Hematopoietic multipotent progenitor cell (in vitro differentiated cells): ENCODE data around the gene NPB. TPM values are rescaled to one million over a fixed set of nuclear protein-coding genes. Genes with fewer than 3 reads are reported as not detected.

Experiments used
- DNase-seq, 3 donors: peaks; one replicate each; pipeline ENCODE4 v3.0.0-alpha.2; 2011 to 2015; ENCODE audit warnings: low read depth in 2 of 3, low spot score in 2 of 3
- total RNA-seq: library from RNA; depleted of rRNA; stranded (reverse); fragments of >200 nt; gene quantifications from one replicate; pipeline ENCODE4 v1.2.3, GENCODE V29; 2012

The NPB gene
- total RNA-seq, 1 donor: 0.54 TPM

DNA sequence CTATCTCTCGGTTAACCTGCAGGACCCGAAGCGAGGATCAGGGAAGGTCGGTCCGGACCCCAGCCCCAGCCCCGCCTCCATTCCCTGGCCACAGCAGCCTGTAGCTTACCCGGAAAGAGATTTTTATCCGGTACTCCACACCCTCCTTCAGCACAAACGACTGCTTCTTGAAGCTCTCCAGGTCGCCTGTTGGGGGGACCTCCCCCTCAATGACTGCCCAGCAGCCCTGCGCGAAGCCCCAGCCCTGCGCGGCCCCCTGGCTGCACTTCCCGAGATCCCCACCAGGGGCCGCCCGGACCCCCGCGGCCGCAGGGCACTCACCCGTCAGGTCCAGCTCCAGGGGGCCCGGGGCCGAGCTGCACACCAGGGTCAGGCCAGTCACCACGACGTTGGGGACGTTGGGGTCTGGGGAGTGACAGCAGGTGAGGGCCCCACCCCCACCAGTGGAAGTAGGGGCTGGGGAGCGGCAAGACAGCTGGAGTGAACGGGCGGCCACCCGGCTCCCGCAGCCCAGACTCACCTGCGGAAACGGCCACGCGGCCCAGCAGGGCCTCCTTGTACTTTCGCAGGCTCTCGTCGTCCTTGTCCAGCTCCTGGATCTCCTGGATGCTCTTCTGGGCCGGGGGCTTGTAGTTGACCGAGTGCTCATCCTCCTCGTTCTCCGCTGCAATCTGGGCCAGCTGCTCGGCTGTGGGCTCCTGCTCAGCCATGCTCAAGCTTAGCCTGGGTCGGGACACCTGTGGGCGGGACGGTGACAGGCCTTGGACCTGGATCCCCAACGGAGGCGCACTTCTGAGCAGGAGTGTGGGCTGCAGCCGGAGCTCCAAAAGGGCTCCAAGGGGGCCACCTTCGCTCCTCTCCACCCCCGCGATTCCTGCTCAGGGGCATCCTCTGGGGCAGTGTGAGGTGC is 32.6 kb upstream of the NPB start:
- peak in 2 of 3 donors; percentile 48 to 50 for DNase-seq

GRCh38 chr17:81870131-81870980 is 31.7 kb upstream of the NPB start:
- peak in 1 of 3 donors; percentile 44 for DNase-seq

DNA sequence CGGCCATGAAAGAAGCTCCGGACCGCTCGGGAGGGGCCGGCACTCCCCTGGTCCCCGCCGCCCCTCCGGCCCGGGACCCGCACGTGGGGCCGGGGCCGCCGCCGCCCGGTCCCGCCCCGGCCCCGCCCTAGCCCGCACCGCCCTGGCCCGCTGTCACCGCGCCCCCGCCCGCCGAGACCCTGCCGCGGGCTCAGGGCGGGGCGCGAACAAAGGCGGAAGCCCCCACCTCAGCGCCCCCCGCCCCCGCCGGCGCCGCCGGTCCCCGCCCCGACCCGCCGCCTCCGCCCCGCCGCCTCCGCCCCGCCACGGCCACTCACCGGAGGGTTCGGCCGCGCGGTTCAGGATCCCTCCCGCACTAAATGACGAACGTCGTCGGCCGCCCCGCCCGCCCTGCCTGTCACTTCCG is 31.1 kb upstream of the NPB start, which contains the start of gene ARHGDIA:
TSS of gene ARHGDIA (minus strand) at position 357 of the 406 bp plus-strand sequence. CDS start 1,407 bp downstream, outside the sequence.
- DNase-seq: no peak

- DNase-seq: peak; percentile 91 to 93 (median 92)
Measured at GRCh38 chr17:81871387-81872230, 30.4 kb upstream of the NPB start.

DNA sequence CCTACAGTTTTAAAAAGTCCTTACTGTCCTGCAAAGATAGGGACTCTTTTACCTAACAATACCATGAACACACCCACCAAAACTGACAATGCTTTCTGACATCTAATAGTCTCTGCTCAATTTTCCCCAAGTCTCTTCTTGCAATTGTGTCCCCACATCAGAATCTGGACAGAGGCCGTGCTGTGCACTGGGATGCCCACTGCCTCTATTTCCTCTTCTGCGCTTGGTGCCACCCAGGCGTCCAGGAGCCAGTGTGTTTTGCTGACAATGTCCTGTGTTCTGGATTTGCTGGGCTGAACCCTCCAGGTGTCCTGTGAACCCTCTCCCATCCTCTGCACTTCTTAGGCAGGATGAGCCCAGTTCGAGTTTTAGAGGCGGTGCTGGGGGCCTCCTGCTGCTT is 24.5 kb upstream of the NPB start:
- no peak for DNase-seq

- DNase-seq: no peak
Measured at GRCh38 chr17:81878294-81878693, 23.7 kb upstream of the NPB start.

DNA sequence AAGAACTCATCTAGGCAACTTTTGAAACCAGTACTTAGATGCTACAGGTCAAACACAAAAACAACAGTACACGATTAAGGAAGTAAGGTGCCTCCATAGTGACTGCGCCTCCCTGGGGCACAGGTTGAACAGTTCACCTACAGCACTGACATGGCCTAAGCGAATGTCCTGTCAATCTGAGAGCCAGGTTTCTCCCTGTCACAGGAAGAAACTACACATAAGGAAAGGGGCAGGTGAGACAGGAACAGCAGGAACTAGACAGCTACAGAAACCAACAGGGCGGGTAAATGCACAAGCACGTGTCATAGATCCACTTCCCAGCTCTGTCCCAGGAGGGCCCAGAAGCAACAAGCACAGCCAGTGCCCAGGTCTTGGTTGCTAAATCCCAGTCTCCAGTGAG is 22.9 kb upstream of the NPB start:
- no peak for DNase-seq

GRCh38 chr17:81884520-81884919 is 17.5 kb upstream of the NPB start:
- no peak for DNase-seq

- DNase-seq: no peak
Measured at GRCh38 chr17:81884968-81885367, 17.1 kb upstream of the NPB start.

DNA sequence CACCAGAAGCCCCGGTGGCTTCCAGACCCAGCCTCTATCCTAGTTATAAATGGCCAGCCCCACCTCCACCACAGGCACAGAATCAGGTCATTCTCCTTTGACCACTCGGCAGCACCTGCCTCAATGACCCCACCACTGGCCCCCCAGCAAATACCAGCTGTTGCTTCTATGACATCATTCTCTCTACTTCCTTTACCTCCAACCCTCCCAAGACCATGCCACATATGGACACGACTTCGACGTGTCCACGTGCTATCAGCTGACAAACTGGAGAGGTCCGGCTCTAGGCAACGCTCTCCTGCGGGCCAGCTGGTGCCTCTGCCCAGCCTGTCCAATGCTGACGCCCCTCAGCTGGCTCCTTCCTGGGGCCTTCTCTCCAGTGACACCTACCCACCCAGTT is 16.6 kb upstream of the NPB start:
- DNase-seq: no peak

DNA sequence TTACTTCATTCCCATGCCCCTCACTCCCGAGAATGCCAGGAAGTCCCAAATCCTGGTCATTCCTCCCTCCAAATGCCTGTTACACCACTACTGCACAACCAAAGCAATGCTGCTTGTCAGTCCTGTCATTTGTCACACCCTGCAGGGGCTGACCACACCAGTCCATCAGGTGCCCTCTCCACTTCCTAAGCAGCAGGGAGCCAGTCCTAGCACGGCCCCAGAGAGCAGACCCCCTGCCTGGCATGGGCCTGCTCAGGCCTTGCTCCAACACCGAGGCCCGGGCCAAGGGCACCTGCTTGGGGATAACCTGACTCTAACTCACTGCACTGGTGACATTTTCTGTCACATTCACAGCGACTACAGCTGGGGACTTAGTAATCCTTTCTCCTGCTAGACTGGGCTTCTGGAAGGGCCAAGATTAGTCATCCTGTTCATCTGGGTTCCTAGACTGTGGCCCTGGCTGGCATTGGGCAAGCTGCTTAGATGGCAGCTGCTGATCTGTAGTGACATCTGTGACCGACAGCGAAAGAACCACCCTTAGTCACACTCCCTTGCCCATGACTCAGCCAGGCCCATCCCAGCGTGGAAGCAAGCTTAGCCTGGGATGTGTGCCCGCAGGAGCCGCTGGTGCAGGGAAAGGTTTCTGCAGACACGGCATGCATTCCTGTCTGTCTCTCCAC is 16.0 kb upstream of the NPB start:
- no peak for DNase-seq

DNA sequence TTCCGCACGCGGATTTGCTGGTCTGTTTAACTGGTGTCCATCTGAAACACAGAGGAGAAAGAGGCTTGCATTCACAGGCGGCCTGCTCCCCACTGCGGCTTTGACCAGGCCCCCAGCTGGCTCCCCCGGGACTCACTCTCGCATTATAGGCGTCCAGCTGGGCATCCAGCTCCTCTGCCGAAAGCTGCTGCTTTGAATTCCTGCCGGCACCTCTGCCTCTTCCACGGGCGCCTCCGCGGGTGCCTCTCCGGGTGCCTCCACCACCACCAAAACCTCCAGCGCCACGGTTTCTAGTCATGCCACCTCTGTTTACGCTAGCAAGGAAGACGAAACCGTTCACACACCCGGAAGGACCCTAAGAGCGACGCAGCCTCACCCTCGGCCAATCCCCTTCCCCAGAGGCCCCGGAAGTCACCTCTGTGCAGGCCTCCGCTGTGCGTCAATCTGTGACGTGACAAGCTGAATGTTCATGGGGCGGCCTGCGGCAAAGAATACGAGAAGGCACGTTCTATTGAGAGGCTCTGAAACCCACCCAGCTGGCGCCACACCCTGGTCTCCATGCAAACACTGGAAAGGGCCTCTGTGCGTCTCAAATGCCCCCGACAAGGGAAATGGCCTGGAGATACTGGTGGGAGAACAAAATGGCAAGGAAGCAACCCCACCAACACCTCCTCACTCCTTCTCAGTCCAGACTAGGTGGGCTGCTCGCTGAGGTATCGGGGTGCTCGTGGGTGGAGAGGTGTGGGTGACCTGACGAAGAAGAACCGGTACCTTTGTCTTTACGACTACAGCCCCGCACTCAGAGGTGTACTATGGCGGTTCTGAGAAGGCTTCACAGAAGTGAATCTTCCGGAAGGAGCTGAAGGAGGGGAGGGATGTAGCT is 13.7 kb upstream of the NPB start:
- no peak for DNase-seq

GRCh38 chr17:81888988-81889595 is 12.9 kb upstream of the NPB start:
- no peak for DNase-seq

DNA sequence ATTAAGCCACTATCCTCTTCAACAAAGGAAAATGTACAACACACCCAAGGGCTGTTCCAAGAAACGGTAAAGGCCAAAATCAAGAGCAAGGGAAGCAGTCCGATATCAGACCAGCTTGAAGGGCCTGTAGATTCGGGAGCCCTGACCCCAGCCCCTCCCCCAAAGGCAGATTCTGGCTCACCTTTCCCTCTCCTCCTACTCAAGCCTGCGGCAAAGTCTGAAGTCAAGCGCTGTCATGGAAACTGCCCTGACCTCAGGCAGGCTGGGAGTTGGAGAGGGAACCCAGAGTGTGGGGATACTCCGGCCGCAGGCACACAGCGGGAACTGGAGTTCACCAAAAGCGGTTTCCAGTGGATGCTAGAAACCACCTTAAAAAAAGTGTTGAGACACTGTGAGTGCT is 12.4 kb upstream of the NPB start:
- DNase-seq: no peak

GRCh38 chr17:81890447-81891302 is 11.4 kb upstream of the NPB start:
- peak in 1 of 3 donors; percentile 41 for DNase-seq

DNA sequence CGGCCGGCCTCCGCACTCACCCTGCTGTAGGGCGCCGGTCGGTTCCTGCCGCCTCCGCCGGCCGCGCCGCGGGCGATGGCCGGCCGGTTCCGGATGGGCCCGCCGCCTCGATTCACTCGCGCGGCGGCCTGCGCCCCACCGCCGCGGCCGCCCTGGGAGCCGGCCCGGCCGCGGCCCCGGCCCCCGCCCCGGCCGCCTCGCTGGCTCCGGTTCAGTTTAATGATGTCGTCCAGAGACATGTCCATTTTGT is 10.8 kb upstream of the NPB start:
- DNase-seq: no peak

GRCh38 chr17:81895400-81895799 is 6.6 kb upstream of the NPB start:
- no peak for DNase-seq
